ENCODE measurements around the gene PRRC2B. TPM values are rescaled to one million over a fixed set of nuclear protein-coding genes. Genes with fewer than 3 reads are reported as not detected.

The PRRC2B gene
- total and polyA plus RNA-seq, 2 experiments from 2014 or later: 30.9 to 53.7 TPM

GRCh38 chr9:131518553-131518952 is 124.7 kb downstream of the PRRC2B start:
- no peaks in the 10 kb centered on the region for H3F3A ChIP-seq (ENCODE audit: insufficient read depth)
- H3K9me3 ChIP-seq (ENCODE audit: low read depth): no peaks in the 10 kb centered on the region
- H3K4me2 ChIP-seq (ENCODE audit: unreplicated experiment): no peak overlapping the region
- no peak overlapping the region for H3K9ac ChIP-seq
- DNase-seq: no peak
- H3K4me1 ChIP-seq (ENCODE audit: insufficient read depth): no peaks in the 10 kb centered on the region
- H3K36me3 ChIP-seq (ENCODE audit: low read depth): peaks cover 6% of the 10 kb centered on the region
- 95% methylated on average over 18 to 20 of the region's 20 CpGs for WGBS, 2 experiments (ENCODE audit: low coverage in 1 of 2, low lambda C conversion rate in 2 of 2, missing lambda C conversion rate in 2 of 2)
- no peaks in the 10 kb centered on the region for H3K79me2 ChIP-seq (ENCODE audit: insufficient read depth)
- in situ Hi-C loops (cut with MboI): no loop called here
- H2AFZ ChIP-seq: no peak overlapping the region
- H3K27me3 ChIP-seq (replicated peaks; ENCODE audit: insufficient read depth): no peaks in the 10 kb centered on the region
- no peak overlapping the region for H3K4me3 ChIP-seq
- TF ChIP-seq EZH2phosphoT487 (IDR thresholded peaks at IDR 0.05; ENCODE audit: insufficient read depth, low read depth) (no peak), EZH2 (IDR thresholded peaks at IDR 0.05; ENCODE audit: insufficient read depth, poor library complexity, severe bottlenecking) (no peak)
- no peaks in the 10 kb centered on the region for H3K9me2 ChIP-seq (ENCODE audit: insufficient read depth)
- no peaks in the 10 kb centered on the region for H4K20me1 ChIP-seq (ENCODE audit: insufficient read depth)
- H3K27ac ChIP-seq: no peak overlapping the region

DNA sequence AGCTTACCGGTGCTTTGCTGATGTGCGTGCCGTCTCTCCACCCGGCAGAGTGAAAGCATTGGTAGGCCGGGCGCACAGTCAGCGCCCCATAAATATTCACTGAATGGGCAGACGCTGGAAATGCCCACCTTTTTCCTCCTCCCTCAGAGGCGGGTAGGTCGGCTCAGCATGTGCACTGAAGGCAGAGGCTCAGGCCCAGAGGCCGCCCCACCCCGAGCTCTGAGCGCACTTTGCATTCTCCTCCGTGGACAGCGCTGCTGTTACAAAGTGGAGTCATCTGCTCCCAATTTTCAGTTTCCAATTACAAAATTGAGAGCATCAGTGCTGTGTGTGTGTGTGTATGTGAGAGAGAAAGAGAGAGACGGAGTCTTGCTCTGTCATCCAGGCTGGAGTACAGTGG is 126.6 kb downstream of the PRRC2B start:
- DNase-seq: no peak
- WGBS, 2 experiments (ENCODE audit: low coverage in 1 of 2, low lambda C conversion rate in 2 of 2, missing lambda C conversion rate in 2 of 2): 68 to 69% methylated on average over 16 of the region's 16 CpGs
- peaks cover 6% of the 10 kb centered on the region for H3K36me3 ChIP-seq (ENCODE audit: low read depth)

GRCh38 chr9:131521203-131521602 is 127.3 kb downstream of the PRRC2B start:
- H3K9ac ChIP-seq: no peak overlapping the region
- in situ Hi-C loops (cut with MboI): no loop called here
- no peak overlapping the region for H3K4me2 ChIP-seq (ENCODE audit: unreplicated experiment)
- H4K20me1 ChIP-seq (ENCODE audit: insufficient read depth): no peaks in the 10 kb centered on the region
- H3K4me3 ChIP-seq: no peak overlapping the region
- no peaks in the 10 kb centered on the region for H3K9me2 ChIP-seq (ENCODE audit: insufficient read depth)
- no peaks in the 10 kb centered on the region; the same call in 1 of the 2 replicates for H3F3A ChIP-seq (ENCODE audit: insufficient read depth)
- no peaks in the 10 kb centered on the region for H3K79me2 ChIP-seq (ENCODE audit: insufficient read depth)
- no peak overlapping the region for H2AFZ ChIP-seq
- no peak overlapping the region for H3K27ac ChIP-seq
- H3K4me1 ChIP-seq (ENCODE audit: insufficient read depth): no peaks in the 10 kb centered on the region
- no peak for TF ChIP-seq EZH2 (IDR thresholded peaks at IDR 0.05; ENCODE audit: insufficient read depth, poor library complexity, severe bottlenecking)
- TF ChIP-seq EZH2phosphoT487 (IDR thresholded peaks at IDR 0.05; ENCODE audit: insufficient read depth, low read depth): no peak
- WGBS, 2 experiments (ENCODE audit: low coverage in 1 of 2, low lambda C conversion rate in 2 of 2, missing lambda C conversion rate in 2 of 2): 96 to 97% methylated on average over 10 of the region's 10 CpGs
- no peaks in the 10 kb centered on the region for H3K9me3 ChIP-seq (ENCODE audit: low read depth)
- H3K36me3 ChIP-seq (ENCODE audit: low read depth): peaks cover 6% of the 10 kb centered on the region
- no peak for DNase-seq
- H3K27me3 ChIP-seq (replicated peaks; ENCODE audit: insufficient read depth): no peaks in the 10 kb centered on the region

More for the DNA sequence above, 126.6 kb downstream of the PRRC2B start:
- Histone ChIP-seq H4K20me1 (ENCODE audit: insufficient read depth) (no peaks in the 10 kb centered on the region), H3K9me2 (ENCODE audit: insufficient read depth) (no peaks in the 10 kb centered on the region), H3K27ac (no peak overlapping the region), H3K4me2 (ENCODE audit: unreplicated experiment) (no peak overlapping the region), H3K27me3 (replicated peaks; ENCODE audit: insufficient read depth) (no peaks in the 10 kb centered on the region), H2AFZ (no peak overlapping the region), H3K79me2 (ENCODE audit: insufficient read depth) (no peaks in the 10 kb centered on the region), H3K9me3 (ENCODE audit: low read depth) (no peaks in the 10 kb centered on the region), H3K4me3 (no peak overlapping the region), H3F3A (ENCODE audit: insufficient read depth) (no peaks in the 10 kb centered on the region; the same call in 1 of the 2 replicates), H3K4me1 (ENCODE audit: insufficient read depth) (no peaks in the 10 kb centered on the region), H3K9ac (no peak overlapping the region)
- in situ Hi-C loops (cut with MboI): no loop called here
- TF ChIP-seq EZH2 (IDR thresholded peaks at IDR 0.05; ENCODE audit: insufficient read depth, poor library complexity, severe bottlenecking): no peak

- Histone ChIP-seq H3K27me3 (replicated peaks; ENCODE audit: insufficient read depth) (no peaks in the 10 kb centered on the region), H3K79me2 (ENCODE audit: insufficient read depth) (no peaks in the 10 kb centered on the region), H3K36me3 (ENCODE audit: low read depth) (peaks cover 6% of the 10 kb centered on the region), H3K4me2 (ENCODE audit: unreplicated experiment) (no peak overlapping the region), H2AFZ (no peak overlapping the region), H3F3A (ENCODE audit: insufficient read depth) (no peaks in the 10 kb centered on the region; the same call in 1 of the 2 replicates), H3K4me3 (no peak overlapping the region), H3K9me2 (ENCODE audit: insufficient read depth) (no peaks in the 10 kb centered on the region), H3K9ac (no peak overlapping the region), H3K9me3 (ENCODE audit: low read depth) (no peaks in the 10 kb centered on the region), H3K4me1 (ENCODE audit: insufficient read depth) (no peaks in the 10 kb centered on the region), H3K27ac (no peak overlapping the region), H4K20me1 (ENCODE audit: insufficient read depth) (no peaks in the 10 kb centered on the region)
- 88 to 91% methylated on average over 13 of the region's 13 CpGs for WGBS, 2 experiments (ENCODE audit: low coverage in 1 of 2, low lambda C conversion rate in 2 of 2, missing lambda C conversion rate in 2 of 2)
- in situ Hi-C loops (cut with MboI): no loop called here
- TF ChIP-seq EZH2 (IDR thresholded peaks at IDR 0.05; ENCODE audit: insufficient read depth, poor library complexity, severe bottlenecking) (no peak), EZH2phosphoT487 (IDR thresholded peaks at IDR 0.05; ENCODE audit: insufficient read depth, low read depth) (no peak)
- DNase-seq: no peak
These were observed 127.9 kb downstream of the PRRC2B start for GRCh38 chr9:131521822-131522221.
